ENCODE data around the gene KRT12.

Gene KRT12

DNA sequence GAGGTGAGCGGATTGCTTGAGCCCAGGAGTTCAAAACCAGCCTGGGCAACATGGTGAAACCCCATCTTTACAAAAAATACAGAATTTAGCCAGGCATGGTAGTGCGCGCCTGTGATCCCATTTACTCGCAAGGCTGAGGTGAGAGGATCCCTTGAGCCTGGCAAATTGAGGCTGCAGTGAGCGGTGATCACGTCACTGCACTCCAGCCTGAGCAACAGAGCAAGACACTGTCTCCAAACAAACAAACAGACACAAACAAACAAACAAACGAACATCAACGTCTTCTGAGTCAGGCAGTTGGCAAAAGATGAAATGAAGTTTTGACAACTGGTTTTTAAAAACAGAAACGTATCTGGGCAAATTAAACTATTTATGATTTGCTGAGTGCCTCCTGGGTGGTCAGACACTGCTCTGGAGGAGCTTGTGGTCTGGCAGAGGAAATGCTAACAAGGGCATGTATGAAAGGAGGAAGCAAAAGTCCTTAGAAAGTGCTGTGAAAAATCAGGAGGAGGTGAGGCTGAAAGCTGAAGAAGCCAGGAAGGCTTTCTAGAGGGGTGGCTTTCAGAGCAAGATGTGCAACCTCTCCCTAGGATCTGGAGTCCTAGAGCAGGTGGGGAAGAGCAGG is 28.2 kb upstream of the KRT12 start:
- Histone ChIP-seq H3K36me3 (no peaks in the 10 kb centered on the region), H3K9me3 (no peaks in the 10 kb centered on the region; the same call in 1 of the 2 replicates), H3K4me1 (no peaks in the 10 kb centered on the region), H3K4me3 (ENCODE audit: low read depth, low read length) (no peak overlapping the region), H3K27me3 (peaks cover 70% of the 10 kb centered on the region)
- TF ChIP-seq, protein P1, sequence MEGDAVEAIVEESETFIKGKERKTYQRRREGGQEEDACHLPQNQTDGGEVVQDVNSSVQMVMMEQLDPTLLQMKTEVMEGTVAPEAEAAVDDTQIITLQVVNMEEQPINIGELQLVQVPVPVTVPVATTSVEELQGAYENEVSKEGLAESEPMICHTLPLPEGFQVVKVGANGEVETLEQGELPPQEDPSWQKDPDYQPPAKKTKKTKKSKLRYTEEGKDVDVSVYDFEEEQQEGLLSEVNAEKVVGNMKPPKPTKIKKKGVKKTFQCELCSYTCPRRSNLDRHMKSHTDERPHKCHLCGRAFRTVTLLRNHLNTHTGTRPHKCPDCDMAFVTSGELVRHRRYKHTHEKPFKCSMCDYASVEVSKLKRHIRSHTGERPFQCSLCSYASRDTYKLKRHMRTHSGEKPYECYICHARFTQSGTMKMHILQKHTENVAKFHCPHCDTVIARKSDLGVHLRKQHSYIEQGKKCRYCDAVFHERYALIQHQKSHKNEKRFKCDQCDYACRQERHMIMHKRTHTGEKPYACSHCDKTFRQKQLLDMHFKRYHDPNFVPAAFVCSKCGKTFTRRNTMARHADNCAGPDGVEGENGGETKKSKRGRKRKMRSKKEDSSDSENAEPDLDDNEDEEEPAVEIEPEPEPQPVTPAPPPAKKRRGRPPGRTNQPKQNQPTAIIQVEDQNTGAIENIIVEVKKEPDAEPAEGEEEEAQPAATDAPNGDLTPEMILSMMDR (IDR thresholded peaks at IDR 0.05; ENCODE audit: low read depth, low read length): no peak
- DNase-seq: no peak

- H3K4me3 ChIP-seq (ENCODE audit: low read depth, low read length): no peak overlapping the region
- TF ChIP-seq, protein P1 (IDR thresholded peaks at IDR 0.05; ENCODE audit: low read depth, low read length): no peak
Observed at GRCh38 chr17:40888196-40888720, 21.2 kb upstream of the KRT12 start.

DNA sequence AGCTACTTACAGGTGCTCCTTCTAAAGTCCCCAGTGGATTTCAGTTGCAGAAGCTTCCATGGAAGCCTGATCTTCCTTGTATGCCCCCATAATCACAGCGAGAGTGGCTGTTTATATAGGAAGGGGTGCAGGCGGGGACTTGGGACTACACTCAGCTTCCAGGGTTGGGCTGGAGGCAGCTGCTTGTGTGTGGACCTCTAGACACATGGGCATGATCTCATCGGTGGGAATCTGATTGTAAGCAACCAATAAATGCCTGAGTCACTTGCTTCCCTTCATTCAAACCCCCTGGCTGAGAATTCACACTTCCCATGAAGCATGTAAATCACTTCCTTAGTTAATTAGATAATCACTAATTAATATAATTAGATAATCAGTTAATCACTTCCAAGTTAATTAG is 19.1 kb upstream of the KRT12 start:
- Histone ChIP-seq H3K9me3 (no peaks in the 10 kb centered on the region; the same call in 1 of the 2 replicates), H3K4me3 (ENCODE audit: low read depth, low read length) (no peak overlapping the region), H3K36me3 (no peaks in the 10 kb centered on the region), H3K27me3 (peaks cover 78% of the 10 kb centered on the region), H3K4me1 (no peaks in the 10 kb centered on the region)
- no peak for DNase-seq
- TF ChIP-seq, protein P1 (IDR thresholded peaks at IDR 0.05; ENCODE audit: low read depth, low read length): no peak

More at GRCh38 chr17:40888196-40888720, 21.2 kb upstream of the KRT12 start:
- DNase-seq: no peak
- H3K27me3 ChIP-seq: peaks cover 89% of the 10 kb centered on the region
- H3K36me3 ChIP-seq: no peaks in the 10 kb centered on the region
- no peaks in the 10 kb centered on the region for H3K4me1 ChIP-seq
- no peaks in the 10 kb centered on the region; the same call in 1 of the 2 replicates for H3K9me3 ChIP-seq

GRCh38 chr17:40884708-40885512 is 17.9 kb upstream of the KRT12 start, which contains the start of gene KRT20:
Gene KRT20 (minus strand): TSS chr17:40885242. CDS start chr17:40885185, 57 bp downstream.
- no peaks in the 10 kb centered on the region for H3K4me1 ChIP-seq
- no peak within 1 kb of the TSS for H3K4me3 ChIP-seq (ENCODE audit: low read depth, low read length)
- no peak for DNase-seq
- H3K36me3 ChIP-seq: no peaks in the 10 kb centered on the region
- H3K27me3 ChIP-seq: peaks cover 67% of the 10 kb centered on the region
- TF ChIP-seq, protein P1 (IDR thresholded peaks at IDR 0.05; ENCODE audit: low read depth, low read length): peak; percentile 13; the same call in 1 of the 2 replicates
- H3K9me3 ChIP-seq: no peaks in the 10 kb centered on the region; the same call in 1 of the 2 replicates

GRCh38 chr17:40883626-40884334 is 16.8 kb upstream of the KRT12 start:
- H3K9me3 ChIP-seq: no peaks in the 10 kb centered on the region; the same call in 1 of the 2 replicates
- H3K36me3 ChIP-seq: no peaks in the 10 kb centered on the region
- H3K27me3 ChIP-seq: peaks cover 56% of the 10 kb centered on the region
- H3K4me3 ChIP-seq (ENCODE audit: low read depth, low read length): no peak overlapping the region
- no peak for DNase-seq
- TF ChIP-seq, protein P1 (IDR thresholded peaks at IDR 0.05; ENCODE audit: low read depth, low read length): no peak
- no peaks in the 10 kb centered on the region for H3K4me1 ChIP-seq
